ENCODE results near the gene ZNF653. TPM values are rescaled to one million over a fixed set of nuclear protein-coding genes. Genes with fewer than 3 reads are reported as not detected.

ZNF653 gene
- total and polyA plus RNA-seq, 9 of the 15 experiments (the other 6 are each of a cell fraction or from before 2014, with no cell fraction given): 1.6 to 8.0 (median 4.2) TPM; not detected in 2

DNA sequence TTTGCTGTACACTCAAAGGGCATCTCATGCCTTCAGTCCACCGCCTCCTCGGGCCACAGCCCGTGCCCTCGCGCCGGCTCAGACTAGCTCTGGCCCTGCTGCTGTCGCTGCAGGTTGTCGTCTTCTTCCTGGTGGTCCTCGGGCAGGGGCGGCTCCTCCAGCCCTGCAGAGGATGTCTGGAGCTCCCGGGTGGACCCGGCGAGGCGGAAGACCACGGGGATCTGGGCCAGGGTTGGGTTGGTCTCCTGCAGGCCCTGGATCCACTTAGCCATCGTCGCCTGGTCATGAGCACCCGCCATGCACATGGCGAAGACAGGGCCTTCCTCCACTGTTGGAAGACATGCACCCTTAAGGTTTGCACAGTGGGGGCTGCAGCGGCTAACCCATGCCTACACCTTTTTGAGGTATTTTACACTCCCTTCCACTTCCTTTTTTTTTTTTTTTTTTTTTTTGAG lies 489 bp upstream of the ZNF653 start:
- H3K9me3 ChIP-seq (replicated peaks; ENCODE audit: control insufficient read depth, insufficient read depth, low read depth, low read length): no peaks in the 10 kb centered on the region
- H3K36me3 ChIP-seq (ENCODE audit: control insufficient read depth, insufficient read depth, low read length): peaks cover 17% of the 10 kb centered on the region; the same call in 2 of the 3 replicates
- no peaks in the 10 kb centered on the region for H4K20me1 ChIP-seq (replicated peaks; ENCODE audit: control insufficient read depth, insufficient read depth, low read length)
- H3K9ac ChIP-seq (ENCODE audit: insufficient read depth in 1 of 2, low read depth in 2 of 2, low read length in 2 of 2): peak overlapping the region; percentile 57 to 83
- in situ Hi-C loops (cut with MboI) (no loop called here), intact Hi-C loops (cut with micrococcal nuclease) (no loop called here)
- peak overlapping the region; percentile 82 for H3K4me2 ChIP-seq (ENCODE audit: insufficient read depth, low read length)
- no peaks in the 10 kb centered on the region for H3K27me3 ChIP-seq (ENCODE audit: control insufficient read depth in 2 of 2, insufficient read depth in 2 of 2, low read length in 2 of 2)
- no peaks in the 10 kb centered on the region for H3K9me1 ChIP-seq (ENCODE audit: control insufficient read depth, insufficient read depth, low read length)
- FAIRE-seq (no peak), ATAC-seq (peak; percentile 35), DNase-seq (ENCODE audit: extremely low read depth in 1 of 4, low spot score in 3 of 4) (no peak)
- ChIA-PET POLR2A (interaction anchor here (0.6 to 2.1 kb wide), 2 partner anchors 11 to 43 kb away, joined by 3 to 7 read pairs; no protein-coding TSS in a partner anchor), CTCF (ENCODE audit: low intra/inter-chr PET ratio) (no interaction called here)
- 0 out of 3 replicates have a peak, but pooled peaks cover 3% of the 10 kb centered on the region for H3K79me2 ChIP-seq (ENCODE audit: control insufficient read depth, insufficient read depth, low read length)
- 45% methylated on average over 17 of the region's 20 CpGs for WGBS (ENCODE audit: insufficient coverage, low coverage, missing lambda C conversion rate)
- H2AFZ ChIP-seq (ENCODE audit: low read depth, low read length): peak overlapping the region; percentile 71
- peak overlapping the region; percentile 77 for H3K4me3 ChIP-seq
- TSS peak; percentile 88 for BruUV-seq (replicated peaks)
- peaks cover 7 to 33% of the 10 kb centered on the region in 2 experiments; a peak in 4 of 5 replicates for H3K4me1 ChIP-seq (replicated peaks in 1 of 2; ENCODE audit: control insufficient read depth in 2 of 2, insufficient read depth in 2 of 2, low read length in 2 of 2)
- H3K27ac ChIP-seq (ENCODE audit: extremely low read depth, low read depth, low read length): peak overlapping the region; percentile 84
- TF ChIP-seq DACH1 (IDR thresholded peaks at IDR 0.05; ENCODE audit: partially characterized antibody) (no peak), ZNF23 (CRISPR knock-in tag; IDR thresholded peaks at IDR 0.05) (no peak), ZFP30 (CRISPR knock-in tag; IDR thresholded peaks at IDR 0.05; ENCODE audit: borderline replicate concordance) (no peak), ZNF764 (CRISPR knock-in tag; IDR thresholded peaks at IDR 0.05; ENCODE audit: low read depth) (no peak), FOXM1 (IDR thresholded peaks at IDR 0.05; ENCODE audit: low read depth) (no peak), FOXM1 (CRISPR knock-in tag; IDR thresholded peaks at IDR 0.05; ENCODE audit: low read depth) (no peak), IRF2 (CRISPR knock-in tag; IDR thresholded peaks at IDR 0.05) (no peak), SMAD2 (IDR thresholded peaks at IDR 0.05; ENCODE audit: low read depth, low read length) (no peak), NONO (IDR thresholded peaks at IDR 0.05; ENCODE audit: low read depth in 2 of 2, low read length in 1 of 2) (no peak), ATF7 (IDR thresholded peaks at IDR 0.05) (no peak), RBM15 (IDR thresholded peaks at IDR 0.05; ENCODE audit: insufficient read depth, low read length) (no peak), NR3C1 (CRISPR knock-in tag; IDR thresholded peaks at IDR 0.05) (no peak), ZFPM2 (CRISPR knock-in tag; IDR thresholded peaks at IDR 0.05) (peak; percentile 76; the same call in 1 of the 2 replicates), MTF1 (CRISPR knock-in tag; IDR thresholded peaks at IDR 0.05; ENCODE audit: borderline replicate concordance) (no peak)
- TF ChIP-seq, protein P1, sequence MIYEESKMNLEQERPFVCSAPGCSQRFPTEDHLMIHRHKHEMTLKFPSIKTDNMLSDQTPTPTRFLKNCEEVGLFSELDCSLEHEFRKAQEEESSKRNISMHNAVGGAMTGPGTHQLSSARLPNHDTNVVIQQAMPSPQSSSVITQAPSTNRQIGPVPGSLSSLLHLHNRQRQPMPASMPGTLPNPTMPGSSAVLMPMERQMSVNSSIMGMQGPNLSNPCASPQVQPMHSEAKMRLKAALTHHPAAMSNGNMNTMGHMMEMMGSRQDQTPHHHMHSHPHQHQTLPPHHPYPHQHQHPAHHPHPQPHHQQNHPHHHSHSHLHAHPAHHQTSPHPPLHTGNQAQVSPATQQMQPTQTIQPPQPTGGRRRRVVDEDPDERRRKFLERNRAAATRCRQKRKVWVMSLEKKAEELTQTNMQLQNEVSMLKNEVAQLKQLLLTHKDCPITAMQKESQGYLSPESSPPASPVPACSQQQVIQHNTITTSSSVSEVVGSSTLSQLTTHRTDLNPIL (CRISPR knock-in tag; IDR thresholded peaks at IDR 0.05): no peak
- TF ChIP-seq, protein P2, sequence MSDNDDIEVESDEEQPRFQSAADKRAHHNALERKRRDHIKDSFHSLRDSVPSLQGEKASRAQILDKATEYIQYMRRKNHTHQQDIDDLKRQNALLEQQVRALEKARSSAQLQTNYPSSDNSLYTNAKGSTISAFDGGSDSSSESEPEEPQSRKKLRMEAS (CRISPR knock-in tag; IDR thresholded peaks at IDR 0.05): peak; percentile 57; the same call in 1 of the 2 replicates
- TF ChIP-seq, protein P3, sequence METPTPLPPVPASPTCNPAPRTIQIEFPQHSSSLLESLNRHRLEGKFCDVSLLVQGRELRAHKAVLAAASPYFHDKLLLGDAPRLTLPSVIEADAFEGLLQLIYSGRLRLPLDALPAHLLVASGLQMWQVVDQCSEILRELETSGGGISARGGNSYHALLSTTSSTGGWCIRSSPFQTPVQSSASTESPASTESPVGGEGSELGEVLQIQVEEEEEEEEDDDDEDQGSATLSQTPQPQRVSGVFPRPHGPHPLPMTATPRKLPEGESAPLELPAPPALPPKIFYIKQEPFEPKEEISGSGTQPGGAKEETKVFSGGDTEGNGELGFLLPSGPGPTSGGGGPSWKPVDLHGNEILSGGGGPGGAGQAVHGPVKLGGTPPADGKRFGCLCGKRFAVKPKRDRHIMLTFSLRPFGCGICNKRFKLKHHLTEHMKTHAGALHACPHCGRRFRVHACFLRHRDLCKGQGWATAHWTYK (CRISPR knock-in tag; IDR thresholded peaks at IDR 0.05): no peak

Measured in K562 (cell line).